HG03342 (cell line): ENCODE measurements around the gene N4BP2L2.

Source experiments
- ATAC-seq: cut with Tn5 transposase; IDR thresholded peaks from one replicate; pipeline ENCODE4 v1.9.1; 2021; ENCODE audit warnings: mild to moderate bottlenecking, moderate library complexity; ENCODE audit not compliant: unreplicated experiment

N4BP2L2 gene

GRCh38 chr13:32535115-32535514 lies 3.5 kb downstream of the N4BP2L2 start:
- no peak for ATAC-seq

GRCh38 chr13:32530841-32531253 lies 7.7 kb downstream of the N4BP2L2 start:
- ATAC-seq = no peak

GRCh38 chr13:32528358-32528757 lies 10.2 kb downstream of the N4BP2L2 start:
- ATAC-seq = no peak

- ATAC-seq = no peak
These were observed 11.4 kb downstream of the N4BP2L2 start for GRCh38 chr13:32527151-32527550.

GRCh38 chr13:32525766-32526165 lies 12.8 kb downstream of the N4BP2L2 start:
- no peak for ATAC-seq

- no peak for ATAC-seq
These were observed 23.3 kb downstream of the N4BP2L2 start for GRCh38 chr13:32515246-32515645.

- ATAC-seq = no peak
These were observed 27.1 kb downstream of the N4BP2L2 start for GRCh38 chr13:32511482-32511881.

- ATAC-seq = no peak
These were observed 33.7 kb downstream of the N4BP2L2 start for GRCh38 chr13:32504876-32505275.

GRCh38 chr13:32504263-32504662 lies 34.3 kb downstream of the N4BP2L2 start:
- no peak for ATAC-seq

- ATAC-seq = no peak
These were observed 34.9 kb downstream of the N4BP2L2 start for GRCh38 chr13:32503727-32504126.

- no peak for ATAC-seq
These were observed 37.5 kb downstream of the N4BP2L2 start for GRCh38 chr13:32501064-32501463.

- ATAC-seq = no peak
These were observed 38.9 kb downstream of the N4BP2L2 start for GRCh38 chr13:32499538-32500210.

GRCh38 chr13:32497589-32497988 lies 41.0 kb downstream of the N4BP2L2 start:
- no peak for ATAC-seq

- no peak for ATAC-seq
These were observed 41.9 kb downstream of the N4BP2L2 start for GRCh38 chr13:32496599-32497160.

- no peak for ATAC-seq
These were observed 42.8 kb downstream of the N4BP2L2 start for GRCh38 chr13:32495841-32496240.

- no peak for ATAC-seq
These were observed 43.2 kb downstream of the N4BP2L2 start for GRCh38 chr13:32495429-32495828.

- no peak for ATAC-seq
These were observed 47.6 kb downstream of the N4BP2L2 start for GRCh38 chr13:32491028-32491427.

- no peak for ATAC-seq
These were observed 61.7 kb downstream of the N4BP2L2 start for GRCh38 chr13:32476892-32477291.

GRCh38 chr13:32476021-32476731 lies 62.4 kb downstream of the N4BP2L2 start:
- ATAC-seq = no peak

- no peak for ATAC-seq
These were observed 63.4 kb downstream of the N4BP2L2 start for GRCh38 chr13:32474999-32475792.

GRCh38 chr13:32473650-32474049 lies 64.9 kb downstream of the N4BP2L2 start:
- no peak for ATAC-seq
